Smooth muscle cell (in vitro differentiated cells): ENCODE results near the gene VEZF1. TPM values are rescaled to one million over a fixed set of nuclear protein-coding genes. Genes with fewer than 3 reads are reported as not detected.
A peak's percentile ranks its signal among the peaks of the same experiment; 100 is the strongest.

Experiments used
- DNase-seq: peaks from one replicate; lab custom pipeline; 2025; ENCODE audit not compliant: unreplicated experiment; lab: John Stamatoyannopoulos, UW
- H2AFZ ChIP-seq: fragments of 200-600 bp; sonication (generic); 2 replicates; pipeline ENCODE4 v1.6.0; 2016; ENCODE audit warnings: antibody characterized with exemption, low read depth, mild to moderate bottlenecking
- H3F3A ChIP-seq: fragments of 200-600 bp; sonication (generic); 2 replicates; pipeline ENCODE4 v1.6.0; 2017; ENCODE audit warnings: antibody characterized with exemption, low read depth
- H3K27ac ChIP-seq: fragments of 200-600 bp; sonication (generic); 2 replicates; pipeline ENCODE4 v1.5.1; 2016; ENCODE audit warnings: low read depth, mild to moderate bottlenecking
- H3K27me3 ChIP-seq: fragments of 200-600 bp; sonication (generic); 2 replicates; pipeline ENCODE4 v1.6.1; 2016; ENCODE audit warnings: low read depth, mild to moderate bottlenecking
- H3K36me3 ChIP-seq: fragments of 200-600 bp; sonication (generic); 2 replicates; pipeline ENCODE4 v1.5.1; 2016; ENCODE audit warnings: low read depth
- H3K4me1 ChIP-seq: fragments of 200-600 bp; sonication (generic); 2 replicates; pipeline ENCODE4 v1.5.1; 2016; ENCODE audit warnings: low read depth
- H3K4me2 ChIP-seq: fragments of 200-600 bp; sonication (generic); 2 replicates; pipeline ENCODE4 v1.6.0; 2016; ENCODE audit warnings: mild to moderate bottlenecking
- H3K4me3 ChIP-seq: fragments of 200-600 bp; sonication (generic); 2 replicates; pipeline ENCODE4 v1.5.1; 2016; ENCODE audit warnings: mild to moderate bottlenecking
- H3K79me2 ChIP-seq: fragments of 200-600 bp; sonication (generic); 2 replicates; pipeline ENCODE4 v1.6.0; 2016; ENCODE audit warnings: low read depth, mild to moderate bottlenecking
- H3K9ac ChIP-seq: fragments of 200-600 bp; sonication (generic); 2 replicates; pipeline ENCODE4 v1.6.0; 2016; ENCODE audit warnings: low read depth
- H3K9me3 ChIP-seq: fragments of 200-600 bp; sonication (generic); replicated peaks from 2 replicates; pipeline ENCODE4 v1.5.1; 2016; ENCODE audit warnings: low read depth
- H4K20me1 ChIP-seq: fragments of 200-600 bp; sonication (generic); 2 replicates; pipeline ENCODE4 v1.6.0; 2016; ENCODE audit warnings: low read depth
- WGBS: methylation state at CpG from one replicate; pipeline ENCODE4 v1.1.7; 2016; ENCODE audit warnings: low lambda C conversion rate; 5-methylcytosine and 5-hydroxymethylcytosine counted together
- polyA plus RNA-seq: library from polyadenylated mRNA; unstranded; fragments of >200 nt; fragmentation: Nextera tagmentation; extraction: Ambion mirVana; gene quantifications from 2 replicates; pipeline ENCODE4 v1.2.1, GENCODE V29; 2016
- total RNA-seq: library from RNA; depleted of rRNA; stranded (reverse); fragments of >200 nt; gene quantifications from 2 replicates; pipeline ENCODE4 v1.2.3, GENCODE V29; 2014
- TF ChIP-seq, protein P1 (sequence below): fragments of 200-600 bp; sonication (generic); IDR thresholded peaks from 2 replicates; pipeline ENCODE4 v1.5.1; 2017; ENCODE audit warnings: borderline replicate concordance, mild to moderate bottlenecking, antibody characterized with exemption; ENCODE audit not compliant: insufficient read depth, poor library complexity, severe bottlenecking

Gene VEZF1
- total and polyA plus RNA-seq, 2 experiments from 2014 or later, result 25.3 to 61.8 TPM

DNA sequence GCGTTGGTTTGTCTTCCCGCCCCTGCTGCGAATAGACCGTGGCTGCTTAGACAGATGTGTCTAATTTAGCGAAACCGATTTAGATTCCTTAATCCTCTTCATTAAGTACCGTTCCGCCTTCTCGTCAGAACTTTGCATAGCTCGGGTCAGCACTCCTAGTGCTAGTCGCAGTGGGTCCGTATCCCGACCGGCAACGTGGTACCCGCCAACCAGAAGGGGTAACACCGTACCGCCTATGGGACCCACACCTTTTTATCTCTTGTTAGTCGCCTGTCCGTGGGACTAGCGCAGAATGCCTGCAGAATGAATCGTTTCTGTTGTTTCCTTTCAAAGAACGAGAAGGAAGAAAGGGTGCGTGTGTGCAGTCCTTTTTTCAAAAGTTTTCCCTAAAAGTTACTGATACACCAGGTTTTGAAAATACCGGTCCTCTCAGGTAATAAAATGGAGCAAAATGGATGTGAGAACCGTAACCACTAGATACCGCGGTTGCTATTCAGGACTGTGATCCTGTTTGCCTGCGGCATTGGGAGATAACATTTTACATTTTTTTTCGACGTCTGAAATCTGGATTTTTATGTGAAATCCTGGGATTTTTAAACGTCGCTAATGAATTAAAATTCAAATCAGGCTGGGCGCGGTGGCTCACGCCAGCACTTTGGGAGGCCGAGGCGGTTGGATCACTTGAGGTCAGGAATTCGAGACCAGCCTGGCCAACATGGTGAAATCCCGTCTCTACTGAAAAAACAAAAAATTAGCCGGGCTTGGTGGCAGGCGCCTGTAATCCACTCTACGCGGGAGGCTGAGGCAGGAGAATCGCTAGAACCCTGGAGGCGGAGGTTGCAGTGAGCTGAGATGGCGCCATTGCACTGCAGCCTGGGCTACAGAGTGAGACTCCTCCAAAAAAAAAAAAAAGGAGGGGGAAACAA, 20.0 kb upstream of the VEZF1 start:
- Histone ChIP-seq H3K79me2 (peaks cover 39% of the 10 kb centered on the region), H3K36me3 (peaks cover 6% of the 10 kb centered on the region), H2AFZ (peak overlapping the region; percentile 87), H3K27me3 (no peaks in the 10 kb centered on the region), H3K9me3 (no peaks in the 10 kb centered on the region), H3F3A (peaks cover 24% of the 10 kb centered on the region), H3K4me2 (peak overlapping the region; percentile 94), H3K4me3 (peak overlapping the region; percentile 93), H3K4me1 (peaks cover 32% of the 10 kb centered on the region), H3K9ac (no peak overlapping the region), H3K27ac (peak overlapping the region; percentile 97), H4K20me1 (peaks cover 36% of the 10 kb centered on the region)
- TF ChIP-seq, protein P1, sequence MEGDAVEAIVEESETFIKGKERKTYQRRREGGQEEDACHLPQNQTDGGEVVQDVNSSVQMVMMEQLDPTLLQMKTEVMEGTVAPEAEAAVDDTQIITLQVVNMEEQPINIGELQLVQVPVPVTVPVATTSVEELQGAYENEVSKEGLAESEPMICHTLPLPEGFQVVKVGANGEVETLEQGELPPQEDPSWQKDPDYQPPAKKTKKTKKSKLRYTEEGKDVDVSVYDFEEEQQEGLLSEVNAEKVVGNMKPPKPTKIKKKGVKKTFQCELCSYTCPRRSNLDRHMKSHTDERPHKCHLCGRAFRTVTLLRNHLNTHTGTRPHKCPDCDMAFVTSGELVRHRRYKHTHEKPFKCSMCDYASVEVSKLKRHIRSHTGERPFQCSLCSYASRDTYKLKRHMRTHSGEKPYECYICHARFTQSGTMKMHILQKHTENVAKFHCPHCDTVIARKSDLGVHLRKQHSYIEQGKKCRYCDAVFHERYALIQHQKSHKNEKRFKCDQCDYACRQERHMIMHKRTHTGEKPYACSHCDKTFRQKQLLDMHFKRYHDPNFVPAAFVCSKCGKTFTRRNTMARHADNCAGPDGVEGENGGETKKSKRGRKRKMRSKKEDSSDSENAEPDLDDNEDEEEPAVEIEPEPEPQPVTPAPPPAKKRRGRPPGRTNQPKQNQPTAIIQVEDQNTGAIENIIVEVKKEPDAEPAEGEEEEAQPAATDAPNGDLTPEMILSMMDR, result no peak
- DNase-seq, result no peak
- 16% methylated on average over 47 of the region's 47 CpGs for WGBS

DNA sequence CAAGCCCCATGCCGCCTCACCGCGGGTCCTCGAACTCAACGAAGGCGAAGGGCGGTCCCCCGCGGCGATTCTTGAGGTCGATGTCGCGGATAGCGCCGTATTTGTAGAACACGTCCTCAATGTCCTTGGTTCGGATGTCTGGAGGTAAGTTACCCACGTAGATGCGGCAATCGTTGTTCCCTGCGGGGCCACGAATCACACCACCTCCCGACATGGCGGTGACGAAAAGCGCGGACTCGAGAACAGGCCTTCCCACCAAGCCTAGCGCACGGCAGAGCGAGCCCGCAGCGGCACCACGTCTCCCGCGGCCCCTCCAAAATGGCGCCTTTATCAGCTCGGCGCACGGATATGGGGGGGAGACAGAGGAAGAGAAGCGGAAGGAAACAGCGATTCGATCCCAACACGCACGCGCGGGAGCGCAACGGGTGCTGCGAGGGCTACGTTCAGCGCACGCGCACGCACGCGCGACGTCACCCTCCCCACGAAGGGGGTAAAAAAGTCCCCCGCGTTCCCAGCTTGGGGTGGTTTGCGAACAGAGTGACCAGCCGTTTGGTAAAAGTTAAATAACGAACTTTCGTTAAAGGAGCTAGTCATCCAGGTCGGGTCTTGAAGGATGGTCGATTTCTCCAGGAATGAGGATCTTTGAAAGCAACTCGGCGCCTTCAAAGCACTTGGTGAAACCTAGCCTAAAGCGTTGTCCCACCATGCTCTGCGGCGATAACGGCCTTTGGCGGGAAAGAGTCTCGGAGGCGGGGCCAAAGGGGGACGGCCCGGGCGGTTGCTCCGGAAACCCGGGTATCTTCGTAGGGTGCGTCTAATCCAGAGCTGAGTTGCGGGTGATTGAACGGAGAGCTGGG, 19.1 kb upstream of the VEZF1 start, which contains the start of gene SRSF1:
SRSF1 (minus strand) TSS at position 323 of the 857 bp plus-strand sequence; CDS start at position 214, 109 bp downstream.
- peaks cover 45% of the 10 kb centered on the region for H4K20me1 ChIP-seq
- peaks cover 24% of the 10 kb centered on the region for H3F3A ChIP-seq
- TF ChIP-seq, protein P1, result no peak
- under 1% methylated on average over 86 of the region's 86 CpGs for WGBS
- H3K27ac ChIP-seq, result peak within 1 kb of the TSS; percentile 97
- peak; percentile 98 for DNase-seq
- peaks cover 48% of the 10 kb centered on the region for H3K79me2 ChIP-seq
- peaks cover 32% of the 10 kb centered on the region for H3K4me1 ChIP-seq
- H3K9ac ChIP-seq, result peak within 1 kb of the TSS; percentile 97
- peak within 1 kb of the TSS; percentile 93 for H3K4me3 ChIP-seq
- H2AFZ ChIP-seq, result peak within 1 kb of the TSS; percentile 87
- no peaks in the 10 kb centered on the region for H3K27me3 ChIP-seq
- H3K4me2 ChIP-seq, result peak within 1 kb of the TSS; percentile 94
- H3K9me3 ChIP-seq, result no peaks in the 10 kb centered on the region
- peaks cover 6% of the 10 kb centered on the region for H3K36me3 ChIP-seq

- peak overlapping the region; percentile 97 for H3K9ac ChIP-seq
- peaks cover 51% of the 10 kb centered on the region for H4K20me1 ChIP-seq
- H3K4me2 ChIP-seq, result peak overlapping the region; percentile 94
- peak overlapping the region; percentile 40 for H2AFZ ChIP-seq
- H3K9me3 ChIP-seq, result no peaks in the 10 kb centered on the region
- WGBS, result under 1% methylated on average over 20 of the region's 20 CpGs
- peaks cover 30% of the 10 kb centered on the region for H3F3A ChIP-seq
- peaks cover 32% of the 10 kb centered on the region for H3K4me1 ChIP-seq
- TF ChIP-seq, protein P1, result no peak
- peaks cover 6% of the 10 kb centered on the region for H3K36me3 ChIP-seq
- DNase-seq, result peak; percentile 48
- H3K27me3 ChIP-seq, result no peaks in the 10 kb centered on the region
- peak overlapping the region; percentile 93 for H3K4me3 ChIP-seq
- peak overlapping the region; percentile 97 for H3K27ac ChIP-seq
- peaks cover 48% of the 10 kb centered on the region for H3K79me2 ChIP-seq
These were observed 18.5 kb upstream of the VEZF1 start for GRCh38 chr17:58006560-58006923.
